HG02870 (cell line): ENCODE results near the gene YPEL4.

ENCODE experiments used
- ATAC-seq: cut with Tn5 transposase; IDR thresholded peaks from one replicate; pipeline ENCODE4 v1.9.1; 2021; ENCODE audit warnings: mild to moderate bottlenecking, moderate library complexity; ENCODE audit not compliant: unreplicated experiment

Gene YPEL4

DNA sequence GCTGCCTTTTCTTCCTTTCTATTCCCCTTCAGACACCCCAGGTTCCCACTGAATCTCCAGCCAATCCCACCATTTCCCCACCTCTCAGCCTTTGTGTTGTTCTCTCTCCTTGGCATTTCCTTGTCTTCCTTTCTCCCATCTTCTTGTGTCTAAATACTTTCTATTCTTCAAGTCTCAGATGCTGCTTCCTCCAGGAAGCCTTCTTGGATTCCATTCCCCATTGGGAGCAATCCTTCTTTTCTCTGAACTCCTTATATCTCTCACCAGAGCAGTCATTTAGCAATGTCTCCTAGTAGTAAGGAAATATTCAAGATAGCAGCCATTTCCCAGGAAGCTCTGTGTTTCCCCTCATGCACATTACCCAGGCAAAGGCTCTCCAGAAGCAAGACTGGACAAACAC lies 15.4 kb downstream of the YPEL4 start:
- ATAC-seq = no peak

DNA sequence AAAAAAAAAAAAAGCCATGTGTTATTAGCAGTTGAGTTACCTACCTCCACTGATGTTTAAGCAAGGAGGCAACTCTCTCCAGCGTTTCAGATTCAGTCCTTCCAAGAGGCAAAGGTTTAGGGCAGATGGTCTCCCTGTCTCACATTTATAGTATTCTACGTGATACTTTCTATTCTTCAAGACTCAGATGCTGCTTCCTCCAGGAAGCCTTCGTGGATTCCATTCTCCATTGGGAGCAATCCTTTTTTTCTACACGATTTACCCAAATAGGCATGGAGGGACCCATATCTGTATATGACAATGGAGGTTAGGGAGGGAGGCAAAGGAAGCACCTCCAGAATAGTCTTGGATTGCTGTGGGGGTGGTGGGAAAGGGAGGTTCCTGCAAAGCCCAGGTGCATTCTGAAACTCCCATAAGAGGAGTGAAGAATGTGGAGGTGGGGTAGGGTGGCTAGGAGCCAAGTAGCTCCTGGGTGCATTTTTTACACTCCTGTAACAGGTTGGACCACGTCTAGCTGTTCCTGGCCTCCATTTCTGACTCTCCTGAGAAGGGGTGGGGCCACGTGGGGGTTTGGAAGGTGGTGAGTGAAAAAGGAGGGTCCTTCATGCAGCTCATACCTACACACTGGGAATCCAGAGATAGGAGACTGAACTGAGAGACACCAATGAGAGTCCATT lies 16.2 kb downstream of the YPEL4 start:
- no peak for ATAC-seq

- ATAC-seq = no peak
Observed at GRCh38 chr11:57632116-57632515, 17.6 kb downstream of the YPEL4 start.

GRCh38 chr11:57630171-57630570 lies 19.5 kb downstream of the YPEL4 start:
- no peak for ATAC-seq

DNA sequence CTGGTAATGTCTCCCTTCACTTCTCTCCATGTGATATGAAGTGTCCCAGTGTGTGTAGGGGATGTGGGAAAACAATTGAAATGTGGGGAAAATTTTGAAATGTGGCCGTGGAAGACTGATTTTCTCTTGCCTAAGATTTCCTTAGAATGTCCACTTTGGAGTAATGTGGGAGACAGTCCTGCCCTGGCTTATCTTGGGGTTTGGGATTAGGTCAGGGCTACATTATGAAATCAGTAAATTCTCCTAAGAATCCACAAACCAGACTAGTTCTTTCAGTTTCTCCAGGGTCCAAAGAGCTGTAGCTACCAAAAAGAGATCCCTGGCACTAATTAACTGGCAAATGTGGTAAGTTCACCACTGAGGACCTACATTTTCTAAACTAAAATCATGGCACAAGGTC lies 22.8 kb downstream of the YPEL4 start:
- no peak for ATAC-seq

DNA sequence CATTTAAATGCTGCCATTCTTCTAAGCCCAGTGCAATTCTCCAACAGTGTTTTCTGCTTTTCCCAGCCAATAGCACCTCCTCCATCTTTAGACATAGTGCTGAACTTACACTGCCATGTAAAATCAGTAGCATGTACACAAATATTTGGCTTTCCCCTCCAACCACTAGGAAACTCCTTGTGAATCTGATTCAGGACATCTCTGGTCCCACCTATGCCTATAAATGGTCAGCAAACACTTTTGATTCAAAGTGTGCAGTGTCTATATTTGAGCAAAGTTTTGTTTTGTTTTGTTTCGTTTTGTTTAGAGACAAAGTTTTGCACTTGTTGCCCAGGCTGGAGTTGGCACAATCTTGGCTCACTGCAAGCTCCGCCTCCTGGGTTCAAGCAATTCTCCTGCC lies 24.8 kb downstream of the YPEL4 start:
- no peak for ATAC-seq

DNA sequence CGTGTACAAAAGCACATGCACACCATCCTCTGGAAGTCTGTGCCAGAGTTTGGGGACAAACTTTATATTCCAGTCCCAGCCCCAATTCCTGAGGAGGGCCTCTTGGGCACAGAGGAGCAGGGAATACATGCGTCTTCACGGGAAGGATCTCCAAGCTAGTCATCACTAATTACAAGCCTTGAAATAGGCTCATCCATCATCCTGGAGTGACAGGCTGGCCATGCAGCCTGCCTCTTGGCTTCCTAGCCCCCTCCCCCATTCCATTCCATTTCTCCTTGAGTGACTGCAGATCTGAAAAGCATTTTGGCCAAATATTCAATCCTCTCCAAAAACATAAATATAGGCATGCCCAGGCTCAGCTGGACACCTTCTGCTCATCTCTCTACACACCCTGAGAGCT lies 27.4 kb downstream of the YPEL4 start:
- no peak for ATAC-seq

DNA sequence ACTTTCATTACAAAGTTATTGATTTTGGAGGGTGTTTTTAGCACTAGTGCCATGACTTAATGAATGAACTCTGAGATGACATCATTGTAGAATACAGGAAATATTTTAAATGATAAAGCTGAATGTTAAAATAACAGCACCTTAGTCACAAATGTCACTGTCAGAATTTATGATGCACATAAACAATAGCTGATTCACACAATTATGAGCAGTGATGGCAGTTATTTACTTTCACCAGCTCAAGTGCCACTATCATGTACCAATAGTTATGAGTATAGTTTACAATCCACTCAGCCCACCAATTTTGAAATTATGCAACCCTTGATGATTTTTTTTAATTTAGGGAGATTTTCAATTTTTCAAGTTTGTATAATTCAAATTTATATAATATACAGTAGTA lies 29.2 kb downstream of the YPEL4 start:
- no peak for ATAC-seq

DNA sequence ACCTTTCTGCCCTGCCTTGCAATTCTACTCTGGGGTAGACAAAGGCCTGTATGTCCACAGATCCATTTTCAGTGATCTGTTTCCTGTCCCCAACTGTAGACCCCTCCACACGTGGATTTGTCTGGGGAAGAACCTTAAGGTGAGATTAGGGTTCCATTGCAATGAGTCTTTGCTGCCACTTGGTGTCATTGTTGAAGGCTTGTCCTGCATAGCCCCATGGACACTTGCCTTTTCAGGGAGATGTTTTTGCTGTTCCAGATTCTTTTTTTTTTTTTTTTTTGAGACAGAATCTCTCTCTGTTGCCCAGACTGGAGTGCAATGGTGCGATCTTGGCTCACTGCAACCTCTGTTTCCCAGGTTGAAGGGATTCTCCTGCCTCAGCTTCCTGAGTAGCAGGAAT lies 30.4 kb downstream of the YPEL4 start:
- ATAC-seq = no peak

DNA sequence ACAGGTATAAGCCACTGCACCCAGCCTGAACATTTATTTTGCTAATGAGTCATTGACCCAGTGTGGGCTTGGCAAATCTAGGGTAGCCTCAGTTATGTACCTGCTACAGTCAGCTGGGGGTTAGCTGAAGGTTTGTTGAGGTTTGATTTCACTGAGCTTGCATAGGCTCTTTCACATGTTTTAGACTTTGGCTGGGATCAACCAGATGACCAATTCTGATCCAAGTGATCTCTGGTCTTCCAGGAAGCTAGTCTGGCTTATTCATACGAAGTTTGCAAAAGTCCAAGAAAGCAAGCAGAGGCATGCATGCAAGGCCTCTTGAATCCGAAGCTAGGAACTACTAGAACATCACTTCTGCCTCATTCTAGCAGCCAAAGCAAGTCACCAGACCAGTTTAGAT lies 31.3 kb downstream of the YPEL4 start:
- ATAC-seq = no peak

DNA sequence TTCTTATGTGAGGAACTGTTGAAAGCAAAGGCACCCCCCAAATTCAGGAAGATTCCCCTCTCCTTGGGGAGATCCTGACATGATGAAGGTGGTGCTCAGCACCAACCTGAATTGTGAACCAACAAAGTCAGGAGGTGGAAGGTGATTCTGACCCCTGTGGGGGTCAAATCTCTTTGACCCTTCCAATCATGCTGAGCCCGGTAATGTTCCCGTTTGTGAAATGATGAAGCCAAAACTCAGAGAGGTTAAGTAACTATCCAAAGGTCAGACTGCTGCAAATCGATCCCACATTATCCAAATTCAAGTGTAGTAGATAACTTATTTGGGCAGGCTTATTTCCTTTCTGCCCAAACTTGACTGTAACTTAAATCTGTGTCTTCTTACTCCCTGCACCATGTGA lies 33.1 kb downstream of the YPEL4 start:
- no peak for ATAC-seq

GRCh38 chr11:57615308-57615707 lies 34.4 kb downstream of the YPEL4 start:
- no peak for ATAC-seq

DNA sequence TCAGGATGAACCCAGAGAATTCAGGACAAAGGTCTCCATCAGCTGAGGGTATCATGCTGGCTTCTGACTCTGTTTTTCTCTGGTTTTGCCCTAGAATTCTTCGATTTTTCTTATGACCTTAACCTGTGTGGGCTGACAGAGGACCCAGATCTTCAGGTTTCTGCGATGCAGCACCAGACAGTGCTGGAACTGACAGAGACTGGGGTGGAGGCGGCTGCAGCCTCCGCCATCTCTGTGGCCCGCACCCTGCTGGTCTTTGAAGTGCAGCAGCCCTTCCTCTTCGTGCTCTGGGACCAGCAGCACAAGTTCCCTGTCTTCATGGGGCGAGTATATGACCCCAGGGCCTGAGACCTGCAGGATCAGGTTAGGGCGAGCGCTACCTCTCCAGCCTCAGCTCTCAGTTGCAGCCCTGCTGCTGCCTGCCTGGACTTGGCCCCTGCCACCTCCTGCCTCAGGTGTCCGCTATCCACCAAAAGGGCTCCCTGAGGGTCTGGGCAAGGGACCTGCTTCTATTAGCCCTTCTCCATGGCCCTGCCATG lies 35.4 kb downstream of the YPEL4 start:
- no peak for ATAC-seq

DNA sequence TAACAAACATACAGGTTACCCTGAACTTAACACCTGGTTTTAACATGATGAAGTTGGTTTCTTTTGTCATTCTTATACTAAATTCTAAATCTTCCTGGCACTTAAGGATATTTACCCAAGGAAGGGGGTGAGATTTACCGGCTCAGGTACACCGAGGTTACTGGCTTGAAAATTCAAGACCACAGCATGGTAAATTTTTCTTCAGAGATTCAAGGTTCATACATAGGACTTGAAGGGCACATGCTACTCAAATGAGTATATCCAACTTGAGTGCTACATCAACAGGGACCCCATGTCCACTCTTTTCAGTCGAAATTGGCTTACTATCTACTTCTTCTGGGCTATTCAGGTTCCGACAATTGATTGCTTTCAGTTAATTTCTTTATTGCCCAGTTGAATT lies 39.5 kb downstream of the YPEL4 start:
- ATAC-seq = no peak

DNA sequence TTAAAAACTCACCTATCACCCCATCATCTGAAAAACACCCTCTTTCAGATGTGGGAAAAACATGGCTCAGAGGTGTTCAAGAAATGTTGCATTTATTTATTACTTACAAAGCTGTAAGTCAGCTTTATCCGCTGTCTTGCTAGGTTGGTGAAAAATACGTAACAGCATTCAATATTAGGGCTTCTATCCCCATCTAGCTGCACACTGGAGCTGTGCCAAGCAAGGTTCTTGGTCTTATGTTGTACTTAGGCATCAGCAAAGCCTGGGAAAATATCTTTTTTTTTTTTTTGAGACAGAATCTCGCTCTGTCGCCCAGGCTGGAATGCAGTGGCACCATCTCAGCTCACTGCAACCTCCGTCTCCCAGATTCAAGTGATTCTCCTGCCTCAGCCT lies 44.7 kb downstream of the YPEL4 start:
- no peak for ATAC-seq

GRCh38 chr11:57604296-57605027 lies 45.2 kb downstream of the YPEL4 start:
- no peak for ATAC-seq

- ATAC-seq = no peak
Observed at GRCh38 chr11:57601297-57601696, 48.4 kb downstream of the YPEL4 start.

GRCh38 chr11:57599381-57599780 lies 50.3 kb downstream of the YPEL4 start:
- no peak for ATAC-seq

- no peak for ATAC-seq
Observed at GRCh38 chr11:57598831-57599155, 50.9 kb downstream of the YPEL4 start.

GRCh38 chr11:57597916-57598830 lies 51.5 kb downstream of the YPEL4 start:
- no peak for ATAC-seq

DNA sequence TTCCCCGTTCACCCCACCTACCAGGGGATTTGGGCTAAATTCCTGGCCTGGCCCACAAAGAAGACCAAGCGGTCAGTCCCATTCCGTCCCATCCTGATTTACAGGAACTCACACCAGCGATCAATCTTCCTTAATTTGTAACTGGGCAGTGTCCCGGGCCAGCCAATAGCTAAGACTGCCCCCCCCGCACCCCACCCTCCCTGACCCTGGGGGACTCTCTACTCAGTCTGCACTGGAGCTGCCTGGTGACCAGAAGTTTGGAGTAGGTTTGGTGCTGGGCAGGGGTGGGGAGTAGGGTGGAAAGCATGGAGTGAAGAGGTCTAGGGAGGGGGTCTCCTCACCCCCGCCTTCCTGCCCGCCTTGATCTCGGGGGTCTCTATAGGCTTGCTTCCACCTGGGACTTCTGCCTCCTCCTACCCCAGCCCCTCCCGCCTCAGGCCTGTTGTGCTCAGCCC lies 52.2 kb downstream of the YPEL4 start, which contains the start of gene SERPING1:
Gene SERPING1, plus strand, starts transcription at position 225 of the 455 bp plus-strand sequence. CDS start 586 bp downstream, outside the sequence.
- ATAC-seq = no peak
